ENCODE results near the gene RAB12.
A peak's percentile ranks its signal among the peaks of the same experiment; 100 is the strongest.

Gene RAB12

DNA sequence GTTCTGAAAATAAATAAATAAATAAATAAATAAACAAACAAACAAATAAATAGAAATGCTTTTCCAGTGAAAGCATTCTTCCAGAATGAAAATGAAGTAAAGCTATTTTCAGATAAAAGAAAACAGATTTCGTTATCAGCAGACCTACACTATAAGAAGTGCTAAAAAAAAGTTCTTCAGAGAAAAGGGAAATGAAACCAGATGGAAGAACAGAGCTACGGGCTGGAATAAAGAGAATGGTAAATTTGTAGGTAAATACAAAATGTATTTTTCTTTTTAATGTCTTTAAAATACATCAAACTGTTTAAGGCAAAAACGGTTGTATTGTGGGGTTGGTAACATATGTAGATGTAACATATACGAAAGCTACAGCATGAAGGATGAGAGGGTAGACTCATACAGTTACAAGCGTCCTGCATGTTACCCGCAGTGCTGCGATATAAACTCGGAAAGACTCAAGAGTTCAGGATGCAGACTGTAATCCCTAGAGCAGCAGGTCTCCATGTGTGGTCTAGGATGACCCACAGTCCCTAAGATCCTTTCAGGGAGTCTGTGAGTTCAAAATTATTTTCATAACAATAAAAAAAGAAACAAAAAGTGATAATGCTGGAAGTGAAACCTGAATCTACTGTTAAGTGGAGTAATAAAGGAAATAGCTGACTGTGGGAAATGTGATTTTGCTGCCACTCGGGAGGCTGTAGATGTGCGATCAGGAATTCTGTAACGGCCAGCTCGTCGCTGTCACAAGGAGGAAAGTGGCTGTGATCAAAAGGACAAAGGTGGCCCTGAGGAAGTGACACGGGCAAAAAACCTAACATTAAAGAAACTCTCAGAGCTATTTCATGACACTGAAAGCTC lies 5.3 kb upstream of the RAB12 start:
- no peak for DNase-seq (ENCODE audit: low read depth)
- peak overlapping the region; percentile 64 for H3K4me3 ChIP-seq (ENCODE audit: low read depth, low read length)
- TF ChIP-seq, protein P1, sequence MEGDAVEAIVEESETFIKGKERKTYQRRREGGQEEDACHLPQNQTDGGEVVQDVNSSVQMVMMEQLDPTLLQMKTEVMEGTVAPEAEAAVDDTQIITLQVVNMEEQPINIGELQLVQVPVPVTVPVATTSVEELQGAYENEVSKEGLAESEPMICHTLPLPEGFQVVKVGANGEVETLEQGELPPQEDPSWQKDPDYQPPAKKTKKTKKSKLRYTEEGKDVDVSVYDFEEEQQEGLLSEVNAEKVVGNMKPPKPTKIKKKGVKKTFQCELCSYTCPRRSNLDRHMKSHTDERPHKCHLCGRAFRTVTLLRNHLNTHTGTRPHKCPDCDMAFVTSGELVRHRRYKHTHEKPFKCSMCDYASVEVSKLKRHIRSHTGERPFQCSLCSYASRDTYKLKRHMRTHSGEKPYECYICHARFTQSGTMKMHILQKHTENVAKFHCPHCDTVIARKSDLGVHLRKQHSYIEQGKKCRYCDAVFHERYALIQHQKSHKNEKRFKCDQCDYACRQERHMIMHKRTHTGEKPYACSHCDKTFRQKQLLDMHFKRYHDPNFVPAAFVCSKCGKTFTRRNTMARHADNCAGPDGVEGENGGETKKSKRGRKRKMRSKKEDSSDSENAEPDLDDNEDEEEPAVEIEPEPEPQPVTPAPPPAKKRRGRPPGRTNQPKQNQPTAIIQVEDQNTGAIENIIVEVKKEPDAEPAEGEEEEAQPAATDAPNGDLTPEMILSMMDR (IDR thresholded peaks at IDR 0.05; ENCODE audit: low read depth, low read length, missing control alignments), result no peak

DNA sequence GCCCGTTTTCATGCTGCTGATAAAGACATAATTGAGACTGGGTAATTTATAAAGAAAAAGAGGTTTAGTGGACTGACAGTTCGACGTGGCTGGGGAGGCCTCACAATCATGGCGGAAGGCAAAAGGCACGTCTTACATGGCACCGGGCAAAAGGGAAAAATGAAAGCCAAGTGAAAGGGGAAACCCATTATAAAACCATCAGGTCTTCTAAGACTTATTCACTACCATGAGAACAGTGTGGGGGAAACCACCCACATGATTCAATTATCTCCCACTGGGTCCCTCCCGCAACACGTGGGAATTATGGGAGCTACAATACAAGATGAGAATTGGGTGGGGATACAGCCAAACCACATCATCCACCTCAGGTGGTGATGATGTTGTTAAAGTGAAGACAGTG lies 3.3 kb upstream of the RAB12 start:
- TF ChIP-seq, protein P1 (IDR thresholded peaks at IDR 0.05; ENCODE audit: low read depth, low read length, missing control alignments), result no peak
- DNase-seq (ENCODE audit: low read depth), result no peak
- H3K4me3 ChIP-seq (ENCODE audit: low read depth, low read length), result no peak overlapping the region

DNA sequence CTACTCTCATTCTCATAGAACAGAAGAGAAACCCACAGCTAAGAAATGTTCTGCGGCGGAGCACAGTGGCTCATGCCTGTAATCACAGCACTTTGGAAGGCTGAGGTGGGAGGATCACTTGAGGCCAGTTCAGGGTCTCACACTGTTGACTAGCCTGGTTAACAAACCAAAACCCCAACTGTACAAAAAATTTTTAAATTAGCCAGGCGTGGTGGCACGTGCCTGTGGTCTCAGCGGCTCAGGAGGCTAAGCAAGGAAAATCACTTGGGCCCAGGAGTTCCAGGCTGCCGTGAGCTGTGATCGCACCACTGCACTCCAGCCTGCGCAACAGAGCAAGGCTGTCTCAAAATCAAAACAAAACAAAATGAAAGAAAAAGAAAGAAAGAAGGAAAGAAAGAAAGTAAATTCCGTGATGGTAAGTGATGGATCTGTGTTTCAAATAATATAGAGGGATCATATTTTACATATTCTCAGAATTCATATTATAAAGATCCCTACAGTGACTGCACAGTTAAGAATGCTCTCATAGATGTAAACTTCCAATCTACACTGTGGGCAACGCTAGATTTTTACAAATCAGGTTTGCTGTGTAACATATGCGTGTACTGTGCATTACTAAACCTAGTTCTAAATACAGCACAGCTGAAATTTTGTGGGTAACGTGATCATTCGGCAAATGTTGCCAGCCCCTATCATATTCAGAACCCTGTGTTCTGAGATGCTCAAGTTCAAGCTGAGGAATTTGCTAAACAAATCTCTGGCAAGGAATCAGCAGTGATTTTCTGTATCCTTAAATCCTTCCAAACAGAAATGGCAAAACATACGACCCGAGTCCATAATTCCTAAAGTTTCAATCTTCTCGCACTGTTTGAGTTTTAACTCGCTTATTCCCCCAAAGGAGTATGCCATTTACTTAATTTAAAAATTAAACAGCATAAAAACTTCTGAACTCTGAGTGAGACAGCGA lies 1.2 kb upstream of the RAB12 start:
- TF ChIP-seq, protein P1 (IDR thresholded peaks at IDR 0.05; ENCODE audit: low read depth, low read length, missing control alignments), result no peak
- H3K4me3 ChIP-seq (ENCODE audit: low read depth, low read length), result peak overlapping the region; percentile 93
- peak; percentile 53 for DNase-seq (ENCODE audit: low read depth)

DNA sequence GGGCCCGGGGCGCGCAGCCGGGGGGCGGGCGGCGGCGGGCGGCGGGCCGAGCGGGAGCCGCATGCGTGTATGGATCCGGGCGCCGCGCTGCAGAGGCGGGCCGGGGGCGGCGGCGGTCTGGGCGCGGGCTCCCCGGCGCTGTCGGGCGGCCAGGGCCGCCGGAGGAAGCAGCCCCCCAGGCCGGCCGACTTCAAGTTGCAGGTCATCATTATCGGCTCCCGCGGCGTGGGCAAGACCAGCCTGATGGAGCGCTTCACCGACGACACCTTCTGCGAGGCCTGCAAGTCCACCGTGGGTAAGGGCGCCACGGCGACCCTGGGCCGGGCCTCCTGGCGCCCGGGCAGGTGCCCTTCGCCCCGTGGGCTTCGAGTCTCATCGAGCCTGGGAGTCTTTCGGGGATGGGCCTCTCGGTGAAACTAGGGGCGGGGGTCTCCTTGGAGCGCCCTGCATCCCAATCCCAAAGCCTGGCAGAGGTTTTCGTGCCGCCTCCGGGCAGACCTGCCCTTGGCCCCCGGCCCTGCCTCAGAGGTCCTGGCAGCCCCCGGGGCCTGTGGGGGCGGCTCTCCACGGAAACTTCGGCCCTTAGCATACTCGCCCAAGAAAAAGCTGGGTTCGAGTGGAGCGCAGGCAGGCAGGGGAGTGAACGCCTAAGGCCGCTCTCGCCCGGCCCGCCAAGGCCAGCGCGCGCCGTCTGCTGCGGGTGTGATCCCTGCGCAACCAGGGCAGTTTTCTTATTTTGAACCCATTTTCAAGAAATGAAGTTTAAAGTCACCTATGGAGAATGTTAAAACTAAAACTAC lies 622 bp downstream of the RAB12 start:
- TF ChIP-seq, protein P1 (IDR thresholded peaks at IDR 0.05; ENCODE audit: low read depth, low read length, missing control alignments), result no peak
- peak overlapping the region; percentile 93 for H3K4me3 ChIP-seq (ENCODE audit: low read depth, low read length)
- DNase-seq (ENCODE audit: low read depth), result no peak

DNA sequence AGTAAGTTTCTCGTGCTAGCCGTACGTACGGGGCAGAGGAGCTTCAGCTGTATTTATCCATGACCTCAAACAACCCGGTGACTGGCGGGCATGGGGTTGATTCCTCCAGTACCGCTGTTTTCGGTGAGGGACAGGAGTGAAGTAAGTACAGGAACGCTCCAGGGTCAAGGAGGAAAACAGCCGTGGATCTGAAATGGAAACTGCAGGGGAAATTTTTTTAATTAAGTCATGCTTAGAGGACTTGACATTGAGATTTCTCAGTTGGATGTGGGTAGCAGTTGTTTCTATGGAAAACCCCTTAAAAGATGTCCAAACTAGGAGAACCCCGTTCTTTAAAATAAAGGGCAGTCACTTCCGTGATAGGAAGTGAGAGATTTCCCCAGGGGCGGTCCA lies 1.2 kb downstream of the RAB12 start:
- no peak for DNase-seq (ENCODE audit: low read depth)
- H3K4me3 ChIP-seq (ENCODE audit: low read depth, low read length), result peak overlapping the region; percentile 93
- TF ChIP-seq, protein P1 (IDR thresholded peaks at IDR 0.05; ENCODE audit: low read depth, low read length, missing control alignments), result no peak

DNA sequence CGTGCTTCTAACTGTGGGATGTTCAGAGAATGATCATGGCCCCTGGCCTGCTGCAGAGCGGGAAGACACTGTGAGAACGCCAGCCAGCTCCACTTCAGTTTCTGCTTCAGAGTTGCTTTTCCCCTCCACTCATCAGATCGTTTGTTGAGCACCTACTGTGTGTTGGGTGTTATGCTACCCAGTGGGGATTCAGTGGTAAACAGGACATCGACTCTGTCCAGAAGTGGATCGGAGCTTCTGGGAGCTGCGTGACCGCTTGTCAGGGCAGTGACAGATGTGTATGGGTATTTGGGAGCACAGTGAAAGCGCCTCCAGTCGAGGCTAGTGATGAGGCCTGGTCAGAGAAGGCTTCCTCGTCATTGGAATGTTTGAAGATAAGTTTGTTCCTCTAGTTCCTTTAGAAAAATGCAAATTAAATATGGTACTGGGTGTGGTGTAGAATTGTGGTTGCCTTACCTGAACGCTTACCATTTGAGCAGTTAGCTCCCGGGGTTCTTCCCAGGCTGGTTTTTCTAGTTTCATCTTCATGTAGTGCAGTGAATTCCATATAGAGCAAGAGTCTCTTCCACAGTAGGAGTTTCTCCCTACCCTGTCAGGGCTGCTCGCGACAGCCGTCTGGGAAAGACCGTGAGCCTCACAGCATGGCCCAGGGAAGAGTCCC lies 2.8 kb downstream of the RAB12 start:
- DNase-seq (ENCODE audit: low read depth), result no peak
- TF ChIP-seq, protein P1 (IDR thresholded peaks at IDR 0.05; ENCODE audit: low read depth, low read length, missing control alignments), result no peak
- H3K4me3 ChIP-seq (ENCODE audit: low read depth, low read length), result peak overlapping the region; percentile 93; the same call in 1 of the 2 replicates
